Neural crest cell (in vitro differentiated cells): Measurements from ENCODE around the gene RNF14. TPM values are rescaled to one million over a fixed set of nuclear protein-coding genes. Genes with fewer than 3 reads are reported as not detected.

Experiments used
- DNase-seq: peaks from one replicate; pipeline ENCODE4 v3.0.0; 2021; ENCODE audit warnings: low read depth, mixed read lengths, low spot score
- H3K27ac Mint-ChIP-seq: one replicate; pipeline ENCODE4 v1.8.0; 2021; ENCODE audit warnings: mild to moderate bottlenecking, mixed read lengths; ENCODE audit not compliant: unreplicated experiment
- H3K27me3 Mint-ChIP-seq: 2 replicates; pipeline ENCODE4 v1.8.0; 2021; ENCODE audit warnings: low read depth, mild to moderate bottlenecking, mixed read lengths
- H3K36me3 Mint-ChIP-seq: 2 replicates; pipeline ENCODE4 v1.8.0; 2021; ENCODE audit warnings: low read depth, mild to moderate bottlenecking, mixed read lengths
- H3K4me1 Mint-ChIP-seq: 2 replicates; pipeline ENCODE4 v1.8.0; 2021; ENCODE audit warnings: mixed read lengths
- H3K4me3 Mint-ChIP-seq: one replicate; pipeline ENCODE4 v1.8.0; 2021; ENCODE audit warnings: mild to moderate bottlenecking, mixed read lengths
- H3K9me3 Mint-ChIP-seq: 2 replicates; pipeline ENCODE4 v1.8.0; 2021; ENCODE audit warnings: mixed read lengths
- total RNA-seq: library from RNA; stranded (reverse); gene quantifications from 2 replicates; pipeline ENCODE4 v1.2.1, GENCODE V29; 2021
- TF ChIP-seq, protein P1 (sequence below): fragments of 200-600 bp; sonication (generic); conservative IDR thresholded peaks from 2 replicates; pipeline ENCODE4 v1.5.0; 2021; ENCODE audit warnings: antibody characterized with exemption, mild to moderate bottlenecking

Gene RNF14
- total RNA-seq, 1 donor from 2014 or later: 41.4 TPM

DNA sequence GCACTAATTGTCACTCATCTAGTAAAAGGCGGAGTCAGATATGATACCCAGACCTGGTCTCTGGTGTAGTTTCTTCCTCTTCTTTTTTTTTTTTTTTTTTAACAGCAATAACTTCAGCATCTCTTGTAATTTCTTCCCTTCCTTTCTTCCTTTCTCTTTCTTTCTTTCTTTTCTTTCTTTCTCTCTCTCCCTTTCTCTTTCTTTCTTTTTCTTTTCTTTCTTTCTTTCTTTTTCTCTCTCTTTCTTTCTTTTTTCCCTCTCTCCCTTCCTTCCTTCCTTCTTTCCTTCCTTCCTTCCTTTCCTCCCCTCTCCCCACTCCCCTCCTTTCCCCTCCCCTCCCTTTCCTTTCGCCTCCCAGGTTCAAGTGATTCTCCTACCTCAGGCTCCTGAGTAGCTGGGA, 69.8 kb downstream of the RNF14 start:
- H3K9me3 Mint-ChIP-seq: no peaks in the 10 kb centered on the region
- no peak for DNase-seq
- TF ChIP-seq, protein P1, sequence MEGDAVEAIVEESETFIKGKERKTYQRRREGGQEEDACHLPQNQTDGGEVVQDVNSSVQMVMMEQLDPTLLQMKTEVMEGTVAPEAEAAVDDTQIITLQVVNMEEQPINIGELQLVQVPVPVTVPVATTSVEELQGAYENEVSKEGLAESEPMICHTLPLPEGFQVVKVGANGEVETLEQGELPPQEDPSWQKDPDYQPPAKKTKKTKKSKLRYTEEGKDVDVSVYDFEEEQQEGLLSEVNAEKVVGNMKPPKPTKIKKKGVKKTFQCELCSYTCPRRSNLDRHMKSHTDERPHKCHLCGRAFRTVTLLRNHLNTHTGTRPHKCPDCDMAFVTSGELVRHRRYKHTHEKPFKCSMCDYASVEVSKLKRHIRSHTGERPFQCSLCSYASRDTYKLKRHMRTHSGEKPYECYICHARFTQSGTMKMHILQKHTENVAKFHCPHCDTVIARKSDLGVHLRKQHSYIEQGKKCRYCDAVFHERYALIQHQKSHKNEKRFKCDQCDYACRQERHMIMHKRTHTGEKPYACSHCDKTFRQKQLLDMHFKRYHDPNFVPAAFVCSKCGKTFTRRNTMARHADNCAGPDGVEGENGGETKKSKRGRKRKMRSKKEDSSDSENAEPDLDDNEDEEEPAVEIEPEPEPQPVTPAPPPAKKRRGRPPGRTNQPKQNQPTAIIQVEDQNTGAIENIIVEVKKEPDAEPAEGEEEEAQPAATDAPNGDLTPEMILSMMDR: no peak
- H3K27me3 Mint-ChIP-seq: no peaks in the 10 kb centered on the region
- H3K4me1 Mint-ChIP-seq: no peaks in the 10 kb centered on the region
- no peaks in the 10 kb centered on the region for H3K36me3 Mint-ChIP-seq
- no peak overlapping the region for H3K4me3 Mint-ChIP-seq
- no peak overlapping the region for H3K27ac Mint-ChIP-seq

Other genes with a start within 250 kb of the RNF14 start
- gene PCDH1, start 90.7 kb upstream of the RNF14 start, total RNA-seq: 16.2 and 17.3 TPM in 2 replicates
- 88.7 and 93.5 TPM in 2 replicates for gene DELE1, start 45.2 kb upstream of the RNF14 start, total RNA-seq
- 0.25 and 0.61 TPM in 2 replicates for gene PCDH12, start 10.9 kb upstream of the RNF14 start, total RNA-seq
- 74.2 and 76.8 TPM in 2 replicates for gene GNPDA1, start 43.9 kb downstream of the RNF14 start, total RNA-seq
- 43.4 and 43.6 TPM in 2 replicates for gene NDFIP1, start 139.7 kb downstream of the RNF14 start, total RNA-seq